GM19351 (cell line): ENCODE data around the gene WNT7B.

Source experiments
- ATAC-seq: cut with Tn5 transposase; IDR thresholded peaks from one replicate; pipeline ENCODE4 v1.9.1; 2021; ENCODE audit warnings: mild to moderate bottlenecking, moderate library complexity; ENCODE audit not compliant: unreplicated experiment

The WNT7B gene

DNA sequence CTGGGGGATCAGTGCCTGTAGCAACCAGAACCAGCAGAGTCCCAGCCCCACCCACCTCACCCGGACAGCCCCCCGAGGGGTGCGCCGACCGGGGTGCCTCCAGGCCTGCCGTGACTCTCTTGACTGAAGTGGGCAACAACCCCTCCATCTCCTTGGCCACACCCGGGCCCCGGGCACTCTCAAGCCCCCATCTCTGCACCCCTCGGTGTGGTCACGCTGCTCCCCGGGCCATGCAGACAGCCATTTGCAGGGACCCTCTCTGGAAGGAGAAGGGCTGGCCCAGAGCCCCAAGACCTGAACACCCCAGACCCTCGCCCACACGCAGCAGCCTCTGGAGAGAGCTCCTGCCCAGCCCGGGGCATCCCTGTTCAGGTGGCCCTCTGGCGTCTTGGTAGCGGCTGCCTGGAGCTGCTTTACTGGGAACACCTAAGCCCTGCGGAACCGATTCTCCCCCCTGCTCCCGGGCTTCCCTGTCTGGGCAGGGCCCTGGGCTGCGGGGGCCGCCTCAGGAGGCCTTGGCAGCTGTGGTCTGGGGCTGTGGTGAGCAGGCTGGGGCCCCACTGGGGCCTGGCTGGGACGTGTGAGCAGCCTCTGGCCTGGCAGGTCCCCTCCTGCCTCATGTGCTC lies 84.9 kb downstream of the WNT7B start:
- no peak for ATAC-seq

DNA sequence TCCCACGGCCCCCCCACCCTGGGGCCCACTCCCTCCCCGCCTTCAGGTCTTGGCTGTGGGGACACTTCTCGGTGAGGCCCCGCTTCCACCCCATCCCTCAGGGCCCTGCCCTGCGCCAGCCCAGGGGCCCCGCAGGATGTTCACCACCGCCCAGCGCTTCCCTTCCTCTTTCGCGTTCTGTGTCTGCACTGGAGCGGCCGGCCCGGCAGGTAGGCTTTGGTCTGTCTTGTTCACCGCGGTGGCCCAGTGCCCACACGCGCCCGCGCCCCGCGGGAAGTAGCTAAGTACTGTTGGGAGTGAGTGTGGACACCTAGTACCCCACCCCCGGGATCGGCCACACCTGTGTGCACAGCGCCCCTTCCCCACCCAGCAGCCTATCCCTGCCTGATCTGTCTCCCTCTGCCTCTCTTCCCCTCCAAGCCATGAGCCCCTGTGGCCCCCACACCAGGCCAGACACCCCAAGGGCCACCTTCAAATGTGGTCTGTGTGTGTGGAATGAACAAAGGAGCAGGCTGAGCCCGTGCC lies 85.4 kb downstream of the WNT7B start:
- ATAC-seq, result no peak

DNA sequence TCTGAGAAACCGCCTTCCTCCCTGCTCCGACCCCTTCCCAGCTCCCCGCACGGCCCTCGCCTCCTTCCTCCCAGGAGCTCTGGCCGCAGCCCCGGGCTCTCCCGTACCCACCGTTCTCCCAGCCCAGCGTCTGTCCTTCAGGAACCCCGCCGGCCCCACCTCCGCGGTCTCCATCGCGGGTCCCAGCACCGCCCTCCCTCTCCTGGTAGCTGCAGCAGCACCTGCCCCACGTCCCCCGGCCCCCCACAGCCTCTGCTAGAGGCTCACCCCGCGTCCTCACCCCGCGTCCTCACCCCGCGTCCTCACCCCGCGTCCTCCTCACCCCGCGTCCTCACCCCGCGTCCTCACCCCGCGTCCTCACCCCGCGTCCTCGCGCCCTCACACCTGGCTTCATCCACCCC lies 85.9 kb downstream of the WNT7B start:
- ATAC-seq, result no peak

DNA sequence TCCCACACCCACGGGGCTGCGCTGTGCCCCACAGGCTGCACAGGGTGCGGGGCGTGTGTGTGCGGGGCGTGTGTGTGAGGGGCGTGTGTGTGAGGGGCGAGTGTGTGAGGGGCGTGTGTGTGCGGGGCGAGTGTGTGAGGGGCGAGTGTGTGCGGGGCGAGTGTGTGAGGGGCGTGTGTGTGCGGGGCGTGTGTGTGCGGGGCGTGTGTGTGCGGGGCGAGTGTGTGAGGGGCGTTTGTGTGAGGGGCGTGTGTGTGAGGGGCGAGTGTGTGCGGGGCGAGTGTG lies 86.7 kb downstream of the WNT7B start:
- ATAC-seq, result no peak

DNA sequence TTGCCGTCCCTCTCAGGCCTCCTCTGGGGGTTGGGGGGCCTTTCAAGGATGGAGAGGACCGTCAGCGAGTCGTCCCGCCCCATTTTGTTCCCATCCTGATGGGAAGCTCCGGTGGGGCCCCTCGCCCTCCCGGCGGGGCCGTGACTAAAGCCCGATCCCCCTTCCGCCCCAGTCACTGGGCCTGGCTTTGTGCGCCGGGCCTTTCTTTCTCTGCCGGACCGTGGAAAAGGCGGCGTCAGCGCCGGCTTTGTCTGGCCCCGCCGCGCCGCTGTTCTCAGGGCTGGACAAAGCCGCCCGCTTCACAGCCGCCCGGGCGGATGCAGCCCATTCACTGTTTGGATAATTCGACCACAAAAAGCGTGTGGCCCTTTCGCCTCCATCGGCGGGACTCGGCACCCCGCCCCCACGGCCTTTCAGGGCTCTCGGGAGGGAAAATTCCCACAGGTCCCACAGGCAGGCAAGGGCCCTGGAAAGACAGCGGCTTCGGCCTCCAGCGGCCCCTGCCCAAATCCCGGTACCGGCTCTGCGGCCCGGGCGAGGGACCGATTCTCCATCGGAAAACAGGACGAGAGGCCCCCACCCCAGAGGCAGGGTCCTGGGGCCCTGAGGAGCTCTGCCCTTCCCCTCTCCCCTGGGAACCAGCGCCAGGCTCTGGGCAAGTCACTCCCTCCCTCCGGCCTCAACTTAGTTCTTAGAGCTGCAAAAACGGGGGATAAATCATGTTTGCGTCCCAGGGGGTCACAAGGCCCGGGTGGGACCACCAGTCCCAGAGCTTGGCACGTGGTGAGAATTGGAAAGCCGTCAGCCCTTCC lies 87.2 kb downstream of the WNT7B start:
- ATAC-seq, result no peak

DNA sequence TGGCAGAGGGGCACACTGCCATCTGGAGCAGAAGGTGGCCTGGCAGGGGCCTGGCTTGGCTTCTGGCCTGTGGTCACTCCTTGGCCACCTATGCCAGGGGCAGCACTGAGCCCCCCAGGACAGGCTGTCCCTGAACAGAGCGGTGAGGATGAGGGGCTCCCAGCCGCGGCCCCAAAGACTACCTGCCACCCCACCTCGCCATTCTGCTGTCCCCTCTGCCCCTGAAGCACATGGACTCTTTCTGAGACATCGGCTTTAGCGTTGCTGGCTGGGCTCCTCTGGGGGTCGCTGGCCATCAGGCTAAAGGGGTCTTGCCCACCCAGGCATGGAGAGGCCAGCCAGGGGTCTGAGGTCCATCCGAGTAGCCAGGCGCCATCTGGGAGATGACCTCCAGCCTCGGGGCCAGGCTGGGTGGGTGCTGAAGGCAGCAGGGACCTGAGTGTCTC lies 87.8 kb downstream of the WNT7B start:
- no peak for ATAC-seq

DNA sequence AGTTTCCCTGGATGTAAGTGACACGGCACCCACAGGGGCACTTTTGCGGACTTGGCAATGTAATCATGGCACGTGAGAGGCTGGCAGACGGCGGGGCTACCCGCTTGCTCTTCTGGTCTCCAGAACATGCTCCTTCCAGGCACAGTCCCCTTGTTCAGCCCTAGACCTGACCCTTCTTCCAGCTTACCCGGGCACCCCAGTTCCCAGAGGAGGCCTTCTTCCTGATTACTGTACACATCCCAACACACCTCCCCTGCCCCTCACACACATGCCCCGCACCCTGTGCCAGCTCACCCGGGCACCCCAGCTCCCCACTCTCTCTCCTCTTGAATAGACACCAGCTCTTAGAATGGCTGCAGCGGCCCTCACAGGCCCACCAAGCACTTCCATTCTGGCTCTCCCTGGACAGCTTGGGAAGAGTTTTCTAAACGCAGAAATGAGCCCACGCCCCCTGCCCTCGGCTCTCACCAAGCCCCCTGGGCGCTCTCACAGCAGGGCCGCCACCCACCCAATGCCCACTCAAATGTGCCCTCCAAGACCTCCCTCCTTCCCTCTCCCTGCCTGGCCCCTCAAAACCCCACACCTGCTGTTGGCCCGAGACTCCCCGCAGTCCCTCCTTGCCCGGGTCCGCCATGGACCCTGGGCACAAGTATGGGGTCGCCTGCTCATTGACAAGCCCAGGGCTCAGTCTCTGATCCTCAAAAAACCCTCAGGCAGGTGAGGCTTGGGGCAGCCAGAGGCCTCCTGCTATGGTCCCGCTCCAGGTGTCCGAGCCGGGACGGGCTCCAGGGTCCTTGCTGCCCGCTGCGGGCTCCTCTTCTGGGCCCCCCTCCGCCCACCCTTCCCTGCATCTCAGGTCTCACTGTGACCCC lies 88.5 kb downstream of the WNT7B start:
- no peak for ATAC-seq

DNA sequence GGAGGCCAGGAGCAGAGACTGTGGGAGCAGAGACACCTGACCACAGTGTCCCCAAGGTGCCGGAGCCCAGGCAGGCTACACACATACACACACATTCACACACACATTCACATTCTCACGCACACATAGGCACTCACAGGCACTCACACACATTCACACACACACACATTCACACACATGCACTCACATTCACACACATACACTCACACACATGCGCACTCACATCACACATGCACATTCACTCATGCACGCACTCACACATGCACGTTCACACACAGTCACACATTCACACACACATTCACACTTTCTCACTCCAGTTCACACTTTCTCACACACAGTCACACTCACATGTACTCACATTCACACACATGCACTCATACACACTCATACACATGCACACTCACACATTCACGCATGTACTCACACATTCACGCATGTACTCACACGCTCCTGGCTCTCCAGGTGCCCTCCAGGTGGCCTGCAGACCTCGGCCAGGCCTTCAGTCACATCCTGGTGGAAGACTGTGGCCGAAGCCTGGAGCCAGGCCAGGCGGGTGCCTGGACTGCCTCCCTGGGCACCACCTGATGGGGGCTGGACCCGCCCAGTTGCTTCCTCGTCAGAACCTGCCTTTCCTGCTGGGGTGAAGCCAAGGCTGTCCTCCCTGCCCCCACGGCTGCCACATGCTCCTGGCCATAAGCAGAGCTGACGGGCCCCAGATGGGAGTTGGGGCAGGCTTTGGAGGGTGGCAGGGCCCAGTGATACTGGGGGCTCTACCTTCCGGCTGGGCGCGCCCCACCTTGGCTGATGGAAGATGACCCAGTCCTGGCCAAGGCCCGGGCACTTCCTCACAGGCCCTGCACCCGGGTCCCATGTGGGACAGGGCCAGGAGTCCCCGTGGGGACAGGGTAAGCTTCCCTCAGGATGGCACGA lies 89.5 kb downstream of the WNT7B start:
- ATAC-seq, result no peak

DNA sequence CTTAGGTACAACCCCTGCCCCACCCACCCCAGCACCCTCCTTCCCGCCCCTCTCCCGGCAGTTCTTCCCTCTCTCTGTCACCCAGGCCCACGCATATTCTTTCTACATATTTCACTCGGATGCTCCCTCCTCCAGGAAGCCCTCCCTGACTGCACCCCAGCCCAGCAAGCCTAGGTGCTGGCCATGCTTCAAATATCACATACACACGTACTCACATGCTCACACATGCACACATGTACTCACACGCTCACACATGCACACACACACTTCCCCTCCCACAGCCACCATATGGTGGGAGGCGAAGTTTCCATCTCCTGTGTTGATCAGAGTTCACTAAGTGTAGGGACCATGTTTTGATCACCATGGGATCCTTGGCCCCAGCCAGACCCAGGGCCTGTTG lies 90.4 kb downstream of the WNT7B start:
- no peak for ATAC-seq

DNA sequence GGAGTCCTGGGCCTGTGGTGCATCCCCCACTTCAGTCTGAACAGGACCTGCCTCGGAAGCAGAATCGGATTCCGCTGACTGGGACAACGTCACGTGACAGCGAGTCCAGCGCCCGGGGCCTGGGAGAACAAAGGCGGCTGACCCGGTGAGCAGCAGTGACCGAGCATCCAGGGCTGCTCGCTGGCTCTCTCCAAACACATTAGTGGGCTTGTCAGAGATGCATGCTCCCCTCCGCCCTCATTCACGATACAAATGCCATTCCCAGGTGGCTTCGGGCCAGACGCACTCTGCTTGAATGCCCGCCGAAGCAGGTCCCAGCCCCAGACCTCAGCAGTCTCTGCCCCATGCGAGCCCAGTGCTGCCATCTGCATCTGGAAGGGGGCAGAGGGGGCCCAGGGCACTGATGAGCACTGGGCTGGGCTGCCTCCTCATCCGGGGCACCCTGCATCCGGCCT lies 91.0 kb downstream of the WNT7B start:
- no peak for ATAC-seq

DNA sequence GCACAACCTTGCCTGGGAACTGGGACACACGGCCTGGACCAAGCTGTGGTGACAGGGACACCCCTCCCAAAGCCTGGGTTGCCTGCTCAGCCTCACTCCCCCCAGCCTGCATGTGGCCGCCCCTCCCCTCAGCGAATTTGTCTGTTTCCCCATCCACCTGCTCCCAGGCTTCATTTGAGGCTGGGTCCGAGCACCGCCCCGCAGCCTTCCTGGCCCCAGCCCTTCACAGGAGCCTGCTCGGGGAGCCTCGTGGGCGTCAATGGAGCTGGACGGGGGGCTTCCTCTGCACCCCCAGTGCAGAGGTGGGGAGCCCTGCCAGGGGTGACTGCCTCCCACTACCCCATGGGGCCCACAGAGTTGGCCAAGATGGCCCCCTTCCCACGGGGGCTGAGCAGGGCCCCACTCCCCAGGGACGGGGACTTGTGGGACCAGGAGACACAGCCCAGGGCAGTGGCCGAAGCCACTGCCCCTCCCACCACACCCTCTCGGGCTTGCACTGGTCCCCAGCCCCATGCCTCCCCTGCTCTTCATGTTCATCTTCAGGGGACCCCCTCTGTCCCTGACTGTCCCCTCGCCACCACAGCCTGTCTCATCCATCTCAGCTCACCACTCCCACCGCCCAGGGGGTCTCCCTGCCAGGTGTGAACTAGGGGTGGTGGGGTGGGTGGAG lies 91.7 kb downstream of the WNT7B start:
- no peak for ATAC-seq

DNA sequence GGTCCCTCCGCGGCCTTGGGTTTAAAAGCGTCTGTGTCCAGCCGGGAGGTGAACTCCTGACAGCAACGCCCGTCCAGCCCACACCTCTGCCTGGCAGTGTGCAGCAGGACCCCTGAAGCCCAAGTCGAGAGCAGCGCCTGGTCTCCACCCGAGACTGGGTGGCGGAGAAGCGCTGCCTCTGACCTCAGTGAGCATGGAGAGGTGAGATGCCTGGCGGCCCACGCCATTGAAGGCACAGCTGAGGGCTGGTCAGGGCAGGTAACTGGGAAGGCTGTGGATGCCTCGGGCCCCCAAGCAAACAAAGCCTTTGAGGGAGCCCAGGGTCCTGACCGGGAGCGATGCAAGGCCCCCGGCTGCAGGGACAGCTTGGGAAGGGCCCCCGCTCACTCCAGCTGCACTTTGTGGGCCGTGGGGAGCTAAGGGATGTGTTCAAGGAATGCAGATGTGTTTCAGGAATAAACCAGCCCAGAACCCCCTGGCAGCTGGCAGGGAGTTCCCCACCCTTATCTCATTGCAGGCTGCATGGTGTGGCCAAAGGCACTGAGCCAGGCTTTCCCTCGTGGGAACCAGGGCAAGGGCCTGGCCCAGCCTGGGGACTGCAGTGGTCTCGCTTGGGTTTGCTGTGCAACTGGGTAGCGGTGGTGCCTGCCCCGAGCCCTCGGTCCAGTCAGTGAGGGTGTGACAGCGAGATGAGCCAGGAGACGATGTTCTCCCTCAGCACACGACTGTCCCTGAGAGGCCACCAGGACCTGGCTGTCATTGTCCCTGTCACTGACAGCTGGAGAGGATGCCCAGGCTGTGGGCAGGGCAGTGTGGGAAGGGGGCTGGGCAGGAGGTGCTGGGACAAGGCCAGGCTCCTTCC lies 92.5 kb downstream of the WNT7B start:
- ATAC-seq, result no peak

DNA sequence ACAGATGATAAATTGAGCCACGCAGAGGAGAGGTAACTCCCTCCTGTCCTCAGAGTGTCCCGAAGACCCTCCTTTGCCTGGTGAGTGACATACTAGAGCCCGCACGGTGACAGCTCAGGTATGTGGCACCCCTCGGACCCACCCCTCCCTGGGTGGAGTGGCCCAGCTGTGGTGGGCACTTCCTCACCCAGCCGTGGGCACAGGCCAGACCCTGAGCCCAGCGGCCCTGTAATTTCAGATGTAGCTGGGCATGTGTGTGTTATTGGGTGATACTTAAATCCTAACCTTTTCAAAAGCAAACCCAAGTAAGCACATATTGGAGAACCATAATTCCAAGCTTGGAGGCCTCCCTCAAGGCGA lies 93.2 kb downstream of the WNT7B start:
- no peak for ATAC-seq

DNA sequence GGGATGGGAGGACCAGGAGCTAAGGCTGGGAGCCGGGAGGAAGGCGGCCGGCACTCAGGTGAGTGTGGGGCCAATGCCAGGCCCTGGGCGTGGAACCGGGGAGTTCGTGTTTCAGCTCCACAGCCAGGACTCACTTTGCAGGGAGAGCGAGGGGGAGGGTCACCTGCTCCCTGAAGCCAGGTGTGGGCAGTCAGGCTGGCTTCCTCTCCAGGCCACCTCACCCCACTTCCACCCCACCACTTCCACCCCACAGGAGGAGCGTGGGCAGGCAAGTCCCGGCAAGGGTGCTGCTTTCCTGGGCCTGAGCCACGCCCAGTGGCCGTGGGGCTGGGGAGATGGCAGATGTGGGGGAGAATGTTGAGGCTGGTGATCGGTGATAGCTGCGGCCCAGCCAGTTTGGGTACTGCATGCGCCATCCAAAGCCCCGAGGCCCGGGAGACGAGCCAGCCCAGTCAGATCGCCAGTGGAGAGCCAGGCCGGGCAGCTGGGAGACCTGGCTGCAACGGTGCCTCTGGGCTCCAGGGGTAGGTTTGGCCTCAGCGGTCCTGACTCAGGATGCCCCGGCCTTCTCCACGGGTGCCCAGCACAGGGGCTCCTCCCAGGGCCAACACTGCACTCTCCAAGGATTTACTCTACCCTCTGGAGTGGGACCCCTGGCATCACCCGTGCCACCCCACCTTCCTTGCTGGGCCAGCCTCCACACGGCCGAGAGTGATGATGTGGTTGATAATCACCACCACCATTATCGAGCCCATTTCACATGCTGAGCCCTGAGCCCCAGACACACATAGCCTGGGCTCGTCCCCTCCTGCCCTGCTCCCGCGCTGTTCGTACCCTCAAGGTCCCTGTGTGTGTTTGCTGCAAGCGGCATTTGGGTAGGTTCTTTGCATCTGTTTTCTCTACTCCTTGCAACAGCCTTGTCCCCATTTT lies 93.8 kb downstream of the WNT7B start:
- ATAC-seq, result no peak

DNA sequence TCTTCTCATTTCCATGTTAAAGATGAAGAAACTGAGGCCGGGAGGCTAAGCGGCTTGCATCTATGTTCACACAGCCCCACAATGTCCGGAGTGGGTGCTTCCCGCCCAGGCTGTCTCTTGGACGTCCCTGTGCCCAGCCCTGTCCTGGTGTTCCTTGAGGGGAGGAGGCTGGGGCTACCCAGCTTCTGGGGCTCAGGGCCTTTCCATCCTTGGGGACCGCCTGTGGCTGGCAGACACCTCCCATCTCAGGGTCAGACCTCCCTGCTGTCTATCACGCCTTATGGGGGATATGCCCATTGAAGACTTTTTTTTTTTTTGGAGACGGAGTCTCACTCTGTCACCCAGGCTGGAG lies 95.5 kb downstream of the WNT7B start:
- ATAC-seq, result no peak

DNA sequence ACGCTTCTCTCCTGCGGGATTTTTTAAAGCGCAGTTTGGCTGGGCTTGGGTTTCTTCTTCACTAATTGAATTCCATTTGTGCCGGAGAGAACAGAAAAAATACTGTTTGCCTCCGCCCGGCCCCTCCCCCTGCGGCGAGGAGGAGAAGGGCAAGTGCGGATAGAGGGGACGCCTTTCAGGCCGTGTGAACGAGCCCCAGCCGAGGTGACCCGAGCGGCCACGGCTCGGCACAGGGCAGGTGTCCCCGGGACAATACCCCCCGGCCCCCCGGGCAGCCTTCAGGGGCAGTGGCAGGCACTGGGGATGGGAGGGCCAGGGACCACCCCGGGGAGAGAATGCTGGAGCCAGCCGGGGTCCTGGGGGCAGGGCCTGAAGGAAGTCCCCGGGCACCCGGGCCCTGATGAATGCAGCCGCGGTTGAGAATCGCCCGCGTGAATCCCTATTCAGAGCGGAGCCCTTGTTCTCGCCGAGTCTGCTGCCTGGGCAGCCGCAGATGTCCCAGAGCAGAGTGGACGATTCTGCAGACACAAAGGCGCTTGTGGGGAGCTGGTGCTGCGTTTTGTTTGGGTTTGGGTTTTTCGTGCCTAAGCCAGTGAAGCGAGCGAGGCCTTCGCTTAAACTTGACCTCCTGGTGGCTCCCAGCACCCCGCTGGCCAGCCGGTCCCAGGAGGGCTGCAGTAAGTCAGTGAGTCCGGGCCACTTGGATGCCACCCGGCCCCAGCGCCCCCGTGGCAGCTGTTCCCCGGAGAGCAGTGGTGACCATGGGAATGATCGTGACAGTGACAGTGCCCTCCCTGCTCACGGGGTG lies 96.0 kb downstream of the WNT7B start:
- no peak for ATAC-seq

DNA sequence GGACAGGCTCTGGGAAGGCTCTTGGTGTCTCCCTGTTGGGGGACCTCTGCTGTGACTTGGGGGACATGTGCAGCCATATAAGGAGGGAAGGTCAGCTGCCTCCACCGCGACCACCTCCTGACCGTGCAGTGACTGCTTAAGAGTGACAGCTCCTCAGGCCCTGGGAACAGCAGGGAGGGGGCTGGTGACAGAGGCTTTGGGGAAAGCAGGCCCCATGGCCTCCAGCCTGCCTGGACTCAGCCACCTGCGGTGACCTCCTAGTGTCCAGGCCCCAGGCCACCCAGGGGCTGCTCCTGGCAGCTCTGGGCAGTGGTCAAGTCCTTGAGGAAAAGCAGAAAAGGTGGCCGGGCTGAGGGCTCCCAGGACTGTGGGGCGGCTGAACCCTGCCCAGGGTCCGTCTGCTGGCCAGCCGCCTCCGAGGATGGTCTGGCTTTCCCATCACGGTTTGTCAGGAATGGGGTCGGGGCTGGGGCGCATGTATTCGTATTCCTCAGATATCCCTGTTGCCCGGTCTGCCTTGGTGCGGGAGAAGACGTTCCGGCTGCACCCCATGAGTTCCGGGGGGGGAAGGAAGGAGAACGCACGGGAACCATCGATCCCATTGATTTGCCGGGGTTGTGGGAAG lies 96.8 kb downstream of the WNT7B start:
- no peak for ATAC-seq
